NCI-H146 treated with DMSO at 0.1 percent for 48 hours (cell line): Measurements from ENCODE around the gene PAK1.

Experiments used
- DNase-seq: peaks from one replicate; lab custom pipeline; 2025; ENCODE audit not compliant: unreplicated experiment; lab: John Stamatoyannopoulos, UW

PAK1 gene

GRCh38 chr11:77375107-77375506, 98.8 kb downstream of the PAK1 start:
- DNase-seq = no peak

GRCh38 chr11:77374611-77375031, 99.3 kb downstream of the PAK1 start:
- no peak for DNase-seq

GRCh38 chr11:77374108-77374507, 99.8 kb downstream of the PAK1 start:
- no peak for DNase-seq

GRCh38 chr11:77372726-77373125, 101.2 kb downstream of the PAK1 start:
- DNase-seq = no peak

- DNase-seq = no peak
Measured at GRCh38 chr11:77371646-77372045, 102.2 kb downstream of the PAK1 start.

GRCh38 chr11:77370217-77370616, 103.7 kb downstream of the PAK1 start:
- DNase-seq = no peak

GRCh38 chr11:77361184-77361583, 112.7 kb downstream of the PAK1 start:
- no peak for DNase-seq

GRCh38 chr11:77359481-77359880, 114.4 kb downstream of the PAK1 start:
- DNase-seq = no peak

GRCh38 chr11:77353131-77353530, 120.8 kb downstream of the PAK1 start:
- no peak for DNase-seq

GRCh38 chr11:77351281-77351886, 122.5 kb downstream of the PAK1 start:
- DNase-seq = no peak

- no peak for DNase-seq
Measured at GRCh38 chr11:77347948-77348347, 125.9 kb downstream of the PAK1 start.

GRCh38 chr11:77346906-77347603, 126.8 kb downstream of the PAK1 start:
- DNase-seq = no peak

- DNase-seq = no peak
Measured at GRCh38 chr11:77345621-77346020, 128.3 kb downstream of the PAK1 start.

GRCh38 chr11:77340501-77340900, 133.4 kb downstream of the PAK1 start:
- DNase-seq = no peak

- no peak for DNase-seq
Measured at GRCh38 chr11:77332259-77332658, 141.6 kb downstream of the PAK1 start.

GRCh38 chr11:77325159-77325558, 148.7 kb downstream of the PAK1 start:
- no peak for DNase-seq

- DNase-seq = no peak
Measured at GRCh38 chr11:77324508-77324907, 149.4 kb downstream of the PAK1 start.

- no peak for DNase-seq
Measured at GRCh38 chr11:77322926-77323590, 150.8 kb downstream of the PAK1 start.

- no peak for DNase-seq
Measured at GRCh38 chr11:77322506-77322905, 151.4 kb downstream of the PAK1 start.

GRCh38 chr11:77320351-77320750, 153.5 kb downstream of the PAK1 start:
- no peak for DNase-seq

GRCh38 chr11:77318600-77318999, 155.3 kb downstream of the PAK1 start:
- DNase-seq = no peak

GRCh38 chr11:77316733-77317342, 157.1 kb downstream of the PAK1 start:
- no peak for DNase-seq
